HG02943 (cell line): ENCODE results near the gene TCF12.
"Not testable (repeated sequence)": the region's sequence is repeated elsewhere in the genome, so short reads cannot be mapped to it uniquely, and the experiment has no call there.

Source experiments
- ATAC-seq: cut with Tn5 transposase; IDR thresholded peaks from one replicate; pipeline ENCODE4 v1.9.1; 2021; ENCODE audit warnings: mild to moderate bottlenecking, low read depth, moderate library complexity; ENCODE audit not compliant: unreplicated experiment

TCF12 gene

DNA sequence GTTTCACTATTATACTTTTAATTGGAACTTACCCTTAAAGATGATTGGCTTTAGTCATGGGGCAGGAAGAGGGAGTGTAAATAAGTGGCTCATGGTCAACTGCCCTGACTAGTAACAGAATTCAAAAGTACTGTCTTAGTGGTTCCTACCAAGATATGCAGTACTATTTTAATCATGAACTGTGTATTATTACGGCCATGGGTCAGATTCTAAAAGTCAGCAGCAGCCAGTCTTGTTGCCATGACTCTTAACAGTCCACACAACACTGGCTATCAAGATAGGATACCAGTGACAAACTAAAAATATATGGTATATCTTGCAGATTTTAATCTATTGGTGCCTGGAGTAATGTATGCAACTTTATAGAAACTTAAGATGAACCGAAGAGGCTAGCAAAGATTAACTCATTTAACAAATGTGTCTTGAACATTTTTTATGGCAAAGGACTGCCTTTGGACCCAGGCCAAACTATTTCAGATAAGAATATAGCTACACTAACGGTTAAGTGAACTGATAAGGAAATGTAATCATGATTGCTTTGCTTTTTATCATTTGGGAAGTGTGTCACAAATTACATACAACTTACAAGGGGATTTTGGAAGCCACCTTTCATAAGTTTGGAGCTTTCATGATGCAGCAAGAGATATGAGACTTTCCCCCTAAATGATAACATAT lies 163.7 kb downstream of the TCF12 start:
- no peak for ATAC-seq

DNA sequence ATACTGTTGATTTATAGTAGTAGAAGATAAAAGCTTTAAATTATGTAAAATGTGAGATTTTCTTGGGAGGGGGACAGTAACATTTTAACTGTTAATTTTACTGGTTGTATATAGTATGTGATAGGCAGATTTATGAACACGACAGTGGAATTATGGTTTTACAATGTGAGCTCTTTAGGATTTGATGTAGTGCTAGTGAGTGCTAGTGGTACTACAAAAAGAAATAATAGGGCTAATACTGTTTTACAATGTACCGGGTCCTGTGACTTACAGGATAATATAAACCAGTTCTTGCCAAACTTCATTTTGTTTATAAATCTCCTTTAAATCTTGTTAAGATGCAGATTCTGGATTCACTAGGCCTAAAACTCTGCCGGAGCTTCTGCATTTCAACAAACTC lies 165.7 kb downstream of the TCF12 start:
- no peak for ATAC-seq

DNA sequence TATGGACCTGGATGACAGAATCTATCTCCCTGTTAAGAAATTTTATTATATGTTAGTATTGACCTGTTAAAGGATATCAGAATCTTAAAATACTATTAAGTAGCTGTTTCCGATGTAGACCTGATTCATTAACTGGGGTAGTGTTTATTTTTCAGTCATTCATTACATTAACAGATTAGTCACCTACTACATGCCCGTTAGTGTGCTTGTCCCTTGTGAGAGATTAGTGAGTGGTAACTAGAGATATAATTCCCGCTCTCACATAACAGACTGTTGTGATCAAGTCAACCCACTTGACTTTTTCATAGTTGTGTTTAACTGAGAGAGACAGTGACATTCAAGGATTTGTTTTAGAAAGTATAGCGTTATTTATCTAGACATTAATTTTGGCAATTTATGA lies 166.8 kb downstream of the TCF12 start:
- no peak for ATAC-seq

DNA sequence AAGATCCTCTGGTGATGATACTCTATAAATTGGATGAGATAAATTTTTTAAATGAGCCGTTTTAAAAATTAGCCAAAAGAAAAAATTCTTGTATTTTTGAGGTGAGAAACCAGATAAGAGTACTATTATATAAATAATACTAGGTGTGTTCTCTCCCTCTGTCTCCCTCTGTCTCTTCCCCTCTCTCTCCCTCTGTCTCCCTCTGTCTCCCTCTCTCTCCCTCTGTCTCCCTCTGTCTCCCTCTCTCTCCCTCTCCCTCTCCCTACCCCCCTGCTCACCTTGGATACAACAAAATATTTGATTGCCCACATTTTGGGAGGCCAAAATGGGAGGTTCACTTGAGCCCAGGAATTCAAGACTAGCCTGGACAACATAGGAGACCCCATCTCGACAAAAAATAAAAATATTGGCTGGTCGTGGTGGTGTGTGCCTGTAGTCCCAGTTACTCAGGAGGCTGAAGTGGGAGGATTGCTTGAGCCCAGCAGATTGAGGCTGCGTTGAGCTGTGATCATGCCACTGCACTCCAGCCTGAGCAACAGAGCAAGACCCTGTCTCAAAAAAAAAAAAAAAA lies 168.5 kb downstream of the TCF12 start:
- no peak for ATAC-seq

DNA sequence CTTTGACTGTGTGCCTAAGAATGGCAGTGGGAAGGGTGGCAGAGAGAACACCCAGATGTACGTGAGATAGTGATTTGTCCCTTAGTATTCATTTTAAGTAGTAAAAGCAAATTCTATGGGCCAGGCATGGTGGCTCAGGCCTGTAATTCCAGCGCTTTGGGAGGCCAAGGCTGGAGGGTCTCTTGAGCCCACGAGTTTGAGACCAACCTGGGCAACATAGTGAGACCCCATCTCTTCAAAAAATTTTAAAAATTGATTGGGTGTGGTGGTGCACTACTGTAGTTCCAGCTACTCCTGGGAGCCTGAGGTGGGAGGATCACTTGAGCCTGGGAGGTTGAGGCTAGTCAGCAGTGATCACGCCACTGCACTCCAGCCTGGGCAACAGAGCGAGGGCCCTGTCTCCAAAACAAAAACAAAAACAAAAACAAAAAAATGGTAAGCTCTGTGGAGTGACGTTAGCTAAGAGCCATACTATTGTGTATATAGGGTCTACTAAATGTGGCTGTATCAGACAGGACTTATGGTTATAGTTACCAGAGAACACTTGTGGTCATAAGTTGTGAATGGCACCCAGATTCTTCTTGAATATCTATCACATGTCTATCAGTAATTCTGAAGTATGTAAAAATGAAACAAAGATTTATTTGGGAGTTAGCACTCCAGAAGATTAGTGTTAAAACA lies 171.5 kb downstream of the TCF12 start:
- no peak for ATAC-seq

DNA sequence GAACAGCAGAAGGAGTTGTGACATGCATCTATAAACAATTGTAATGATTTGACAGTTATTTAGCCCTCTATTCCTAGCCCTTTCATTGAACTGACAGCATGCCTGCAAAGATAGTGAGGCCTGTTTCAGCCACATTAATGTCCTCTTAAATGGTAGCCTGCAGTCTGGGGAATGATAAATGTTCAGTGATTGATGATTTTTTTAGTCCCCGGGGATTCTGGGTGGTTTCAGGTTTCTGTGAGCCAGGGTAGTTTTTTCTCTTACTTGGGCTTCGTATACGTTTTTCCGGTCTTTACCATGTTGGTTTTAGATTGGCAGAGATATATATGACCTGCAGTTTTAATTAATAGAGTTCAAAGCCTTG lies 172.0 kb downstream of the TCF12 start:
- ATAC-seq = no peak

DNA sequence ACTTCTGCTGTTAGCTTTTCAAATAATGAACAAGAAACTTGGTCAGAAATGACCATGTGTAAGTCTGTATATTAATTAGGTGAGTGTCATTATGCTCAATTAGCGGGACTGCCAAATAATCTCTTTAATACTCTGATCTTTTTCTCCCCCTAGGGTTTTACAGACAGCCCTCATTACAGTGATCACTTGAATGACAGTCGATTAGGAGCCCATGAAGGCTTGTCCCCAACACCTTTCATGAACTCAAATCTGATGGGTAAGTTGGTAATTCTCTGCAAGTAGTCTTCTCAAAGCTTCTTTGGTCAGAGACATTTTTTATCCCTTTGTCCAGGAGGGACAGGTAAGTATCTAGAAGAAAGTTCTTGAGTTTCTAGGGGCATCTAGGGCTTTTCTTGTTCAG lies 173.2 kb downstream of the TCF12 start:
- ATAC-seq = no peak

DNA sequence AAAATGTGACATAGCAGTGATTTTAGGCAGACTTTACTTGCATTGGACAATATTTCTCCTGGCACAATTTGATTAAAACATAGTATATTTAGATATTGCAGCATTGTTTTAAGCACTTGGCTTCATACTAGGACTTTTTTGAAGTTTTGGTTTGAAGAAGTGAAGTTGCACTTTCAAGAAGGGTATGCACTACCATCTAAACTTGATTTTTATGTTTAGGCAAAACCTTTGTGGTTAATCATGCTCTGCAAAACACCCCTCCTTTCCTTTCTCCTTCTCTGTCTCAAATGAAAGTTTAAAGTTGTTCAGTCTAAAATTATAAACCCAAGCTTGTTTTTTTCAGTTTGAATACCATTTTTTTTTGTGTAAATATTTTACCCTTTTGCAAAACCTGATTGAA lies 173.8 kb downstream of the TCF12 start:
- no peak for ATAC-seq

DNA sequence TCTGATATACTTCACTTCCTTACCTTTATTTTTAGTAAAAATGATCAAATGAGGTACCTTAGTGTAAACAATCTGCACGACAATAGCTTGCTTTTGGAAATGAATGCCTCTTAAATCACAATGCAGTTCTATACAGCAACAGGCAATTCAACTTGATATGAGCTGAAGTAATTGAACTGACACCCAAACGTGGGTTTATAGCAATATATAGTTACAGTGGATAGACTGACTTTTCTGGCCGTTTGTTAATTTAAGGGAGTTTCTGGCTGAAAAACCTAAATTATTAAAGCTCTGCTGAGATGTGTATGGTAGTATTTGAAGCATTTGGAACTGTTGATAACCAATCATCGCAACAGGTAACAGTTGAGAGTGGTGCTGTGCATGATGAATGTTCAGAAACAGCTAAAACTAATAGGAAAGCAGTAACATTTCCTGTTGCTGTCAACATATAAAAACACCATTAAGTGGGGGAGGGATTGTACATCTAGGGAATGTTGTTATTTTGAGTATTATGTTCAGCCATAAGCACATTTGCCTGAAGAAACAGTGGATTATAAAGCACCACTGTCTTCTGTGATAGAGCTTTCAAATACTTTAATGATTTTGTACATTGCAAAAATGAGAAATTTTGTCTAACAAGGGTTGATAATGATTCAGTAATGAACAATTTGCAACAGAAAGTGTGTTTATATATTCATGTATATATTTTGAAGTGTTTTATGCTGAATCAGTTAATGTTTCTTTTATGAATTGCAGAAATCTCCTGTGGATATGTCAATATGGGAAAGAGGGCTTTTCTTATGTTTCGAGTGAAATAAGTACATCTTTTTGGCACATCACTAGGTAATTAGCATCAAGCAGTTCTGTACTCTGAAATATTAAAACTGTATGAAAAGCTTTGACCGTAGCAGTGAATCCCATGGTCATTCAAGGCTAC lies 176.1 kb downstream of the TCF12 start:
- ATAC-seq = no peak

DNA sequence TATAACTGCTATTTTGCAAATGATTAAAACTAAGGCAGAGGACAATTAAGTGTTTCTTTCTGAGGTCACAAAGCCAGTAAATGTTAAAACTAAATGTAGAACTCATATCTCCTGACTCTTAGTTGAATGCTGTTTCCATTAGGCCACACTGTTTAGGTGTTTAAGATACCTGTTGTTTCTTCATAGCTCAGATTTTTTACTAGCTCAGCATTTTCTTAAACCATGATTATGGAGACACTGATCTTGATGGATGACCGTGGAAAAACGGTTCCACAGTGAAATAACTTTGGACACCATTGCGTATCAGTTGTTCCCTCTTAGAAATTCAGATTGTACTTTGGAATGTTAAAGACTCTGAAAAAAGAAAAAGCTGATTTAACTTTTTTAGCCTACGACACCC lies 177.5 kb downstream of the TCF12 start:
- no peak for ATAC-seq

DNA sequence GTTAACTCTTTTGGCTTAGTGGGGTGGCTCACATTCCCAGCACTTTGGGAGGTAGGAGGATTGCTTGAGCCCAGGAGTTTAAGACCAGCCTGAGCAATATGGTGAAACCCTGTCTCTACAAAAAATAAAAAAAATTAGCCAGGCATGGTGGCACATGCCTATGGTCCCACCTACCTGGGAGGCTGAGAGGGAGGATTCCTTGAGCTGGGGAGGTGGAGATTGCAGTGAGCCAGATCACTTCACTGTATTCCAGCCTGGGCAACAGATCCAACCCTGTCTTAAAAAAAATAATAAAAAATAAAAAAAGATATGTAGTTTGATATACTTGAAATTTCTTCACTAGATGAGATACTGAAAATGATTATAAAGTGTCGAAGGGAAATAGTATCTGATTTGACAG lies 178.8 kb downstream of the TCF12 start:
- no peak for ATAC-seq

DNA sequence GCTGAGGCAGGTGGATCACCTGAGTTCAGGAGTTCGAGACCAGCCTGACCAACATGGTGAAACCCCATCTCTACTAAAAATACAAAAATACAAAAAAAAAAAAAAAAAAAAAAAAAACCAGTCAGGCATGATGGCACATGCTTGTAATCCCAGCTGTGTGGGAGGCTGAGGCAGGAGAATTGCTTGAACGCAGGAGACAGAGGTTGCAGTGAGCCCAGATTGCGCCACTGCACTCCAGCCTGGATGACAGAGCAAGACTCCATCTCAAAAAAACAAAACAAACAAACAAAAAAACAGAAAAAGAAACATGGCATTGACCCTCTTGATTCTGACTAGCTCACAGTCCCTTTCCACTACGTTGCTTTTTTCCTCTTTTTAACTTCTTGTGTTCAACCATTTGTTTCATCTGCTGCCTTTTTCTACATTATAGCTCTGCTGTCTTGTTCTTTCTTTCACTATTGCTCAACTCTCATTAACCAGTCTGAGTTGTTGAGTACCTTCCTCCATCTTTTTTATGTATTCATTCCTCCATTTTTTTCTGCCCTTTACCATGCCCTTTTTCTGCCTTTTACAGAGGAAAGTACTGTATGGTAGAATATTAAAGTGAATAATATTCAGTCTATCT lies 179.6 kb downstream of the TCF12 start:
- ATAC-seq = not testable (repeated sequence)

DNA sequence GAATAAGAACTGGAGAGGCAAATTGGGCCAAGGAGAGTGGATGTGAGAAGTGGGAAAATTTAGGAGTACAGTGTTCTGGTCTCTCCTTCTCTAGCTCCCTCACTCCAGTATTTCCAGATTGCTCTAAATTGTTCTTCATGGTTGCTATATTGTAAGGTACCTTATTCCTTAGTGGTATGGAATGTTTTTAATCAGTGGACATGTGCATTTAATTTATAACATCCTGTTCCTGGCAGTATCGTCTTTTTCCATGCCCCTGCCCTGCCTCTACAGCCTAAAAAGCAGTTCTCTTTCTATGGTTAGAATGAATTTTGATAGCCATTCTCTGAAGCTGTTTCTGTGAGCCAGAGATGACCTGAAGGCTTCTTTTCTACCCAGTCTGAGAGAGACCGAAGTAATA lies 180.5 kb downstream of the TCF12 start:
- no peak for ATAC-seq

DNA sequence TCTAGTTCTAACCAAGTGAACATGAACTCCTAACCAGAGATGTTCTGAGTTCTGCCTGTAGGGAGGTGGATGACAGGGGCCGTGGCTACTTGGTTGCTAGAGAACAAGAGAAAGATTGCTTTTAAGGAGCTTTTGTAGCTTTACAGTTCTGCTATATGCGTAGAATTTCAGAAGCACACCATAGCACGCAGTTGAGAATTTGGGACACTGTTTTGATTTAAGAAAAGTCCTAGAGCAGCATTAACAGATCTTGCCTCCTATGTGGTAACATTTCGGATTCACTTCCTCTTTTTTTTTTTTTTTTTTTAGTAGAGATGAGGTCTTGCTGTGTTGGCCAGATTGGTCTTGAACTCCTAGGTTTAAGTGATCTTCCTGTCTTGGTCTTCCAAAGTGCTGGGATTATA lies 181.7 kb downstream of the TCF12 start:
- ATAC-seq = no peak

DNA sequence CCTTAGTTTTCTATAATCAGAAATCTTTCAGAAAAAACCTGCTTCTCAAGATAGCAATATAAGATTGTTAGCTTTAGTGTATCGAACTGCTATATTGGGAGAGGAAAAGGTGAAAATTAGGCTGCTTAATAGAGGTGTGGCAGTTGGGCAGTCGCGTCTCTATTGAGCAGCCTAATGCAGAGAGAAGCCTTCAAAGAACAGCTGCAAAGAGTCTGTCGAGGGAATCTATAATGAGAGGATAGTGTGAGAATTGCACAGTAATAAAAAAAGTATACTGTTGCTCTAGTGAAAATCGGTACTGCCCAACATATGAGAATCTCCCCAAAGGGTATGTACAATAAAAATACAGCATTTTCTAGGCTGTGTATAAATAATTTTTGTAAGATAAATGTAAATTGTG lies 184.4 kb downstream of the TCF12 start:
- ATAC-seq = no peak

DNA sequence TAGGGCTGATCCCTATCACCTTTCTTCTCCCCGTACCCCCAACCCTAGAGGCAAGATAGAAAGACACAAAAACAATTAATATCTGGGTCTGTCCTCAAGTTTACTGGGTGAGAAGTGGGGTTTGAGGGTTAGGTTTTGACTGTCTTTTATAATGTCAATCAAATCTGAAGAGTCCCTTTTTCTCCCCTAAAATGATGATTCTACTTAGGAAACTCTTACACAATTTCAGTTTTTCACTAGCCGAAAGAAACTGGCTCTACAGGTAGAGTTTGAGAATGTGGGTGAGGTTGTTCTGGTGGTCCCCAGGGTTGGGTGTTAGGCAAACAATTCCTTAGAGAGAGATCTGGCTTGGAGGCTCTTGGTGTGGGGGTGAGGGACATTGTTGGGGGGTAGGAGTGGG lies 189.9 kb downstream of the TCF12 start:
- no peak for ATAC-seq

DNA sequence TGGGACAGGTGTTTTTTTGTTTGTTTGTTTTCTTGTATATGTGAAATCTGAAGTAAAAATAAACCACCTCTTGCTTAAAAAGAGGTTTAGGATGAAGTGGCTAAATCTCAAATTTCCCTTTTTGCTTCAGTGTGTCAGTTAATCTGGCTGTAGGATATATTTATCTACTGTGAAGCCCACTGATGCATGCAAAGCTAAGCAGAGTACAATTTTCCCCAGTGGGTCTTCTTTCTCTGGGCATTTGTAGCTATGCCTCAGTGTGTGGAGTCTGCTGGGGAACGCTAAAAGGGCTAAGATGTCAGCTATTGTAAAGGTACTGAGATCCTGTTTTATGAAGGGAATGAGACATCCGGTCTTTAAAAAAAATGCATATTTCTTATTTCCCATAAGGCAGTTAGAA lies 190.6 kb downstream of the TCF12 start:
- ATAC-seq = no peak

DNA sequence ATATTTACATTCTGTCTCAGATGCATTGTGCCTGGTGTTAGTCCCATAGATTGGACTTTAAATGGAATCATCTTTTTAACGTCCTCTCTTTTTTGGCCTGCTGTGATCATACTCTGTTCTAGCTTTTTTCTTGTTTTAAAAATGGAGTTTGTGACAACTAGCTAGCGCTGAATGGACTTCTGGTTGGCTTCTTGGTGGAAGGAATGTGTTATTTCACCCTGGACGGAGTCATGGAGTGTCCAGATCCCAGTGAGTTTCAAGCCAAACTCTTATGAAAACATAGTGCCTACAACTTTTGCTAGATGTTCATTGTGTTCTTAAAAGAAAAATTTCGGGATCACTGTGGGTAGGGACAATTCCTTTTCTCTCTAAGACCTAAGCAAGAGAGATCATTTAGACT lies 192.6 kb downstream of the TCF12 start:
- ATAC-seq = no peak

DNA sequence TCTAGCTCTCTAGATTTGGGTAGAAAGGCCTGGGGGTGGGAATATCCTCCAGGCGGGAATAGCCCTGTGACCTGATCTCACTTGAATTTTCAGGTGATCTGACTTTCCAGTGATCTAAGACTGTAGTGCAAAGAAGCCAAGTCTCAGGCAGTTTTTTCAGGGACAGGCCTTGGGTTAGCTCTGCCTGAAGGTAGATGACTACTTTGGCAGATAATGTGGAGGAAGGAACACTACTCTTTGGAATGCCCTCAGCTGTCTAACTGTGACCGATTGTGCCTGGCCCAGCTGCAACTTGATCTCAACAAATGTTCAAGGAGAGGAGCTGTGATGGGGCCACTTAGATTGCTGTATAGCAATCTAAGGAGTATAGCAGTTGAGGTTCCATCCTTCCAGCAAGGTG lies 193.7 kb downstream of the TCF12 start:
- ATAC-seq = no peak

DNA sequence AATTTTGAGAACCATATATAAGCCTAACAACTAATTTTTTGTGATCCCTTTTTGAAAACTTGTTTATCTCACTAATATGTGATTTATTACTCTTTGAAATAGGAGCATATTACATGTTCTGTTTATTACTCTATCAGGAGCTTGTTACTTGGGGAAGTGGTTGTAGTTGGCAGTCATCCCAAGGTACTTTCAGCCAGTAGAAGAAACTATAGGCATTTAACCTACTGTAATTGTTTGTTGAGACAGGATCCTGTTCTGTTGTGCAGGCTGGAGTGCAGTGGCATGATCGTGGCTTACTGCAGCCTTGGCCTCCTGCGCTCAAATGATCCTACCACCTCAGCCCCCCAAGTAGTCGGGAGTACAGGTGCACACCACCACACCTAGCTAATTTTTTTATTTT lies 195.6 kb downstream of the TCF12 start:
- no peak for ATAC-seq
